GM18498 (cell line): ENCODE data around the gene USP40.

Experiments used
- ATAC-seq: cut with Tn5 transposase; IDR thresholded peaks from one replicate; pipeline ENCODE4 v1.9.1; 2021; ENCODE audit warnings: mild to moderate bottlenecking, moderate library complexity; ENCODE audit not compliant: unreplicated experiment

USP40 gene

DNA sequence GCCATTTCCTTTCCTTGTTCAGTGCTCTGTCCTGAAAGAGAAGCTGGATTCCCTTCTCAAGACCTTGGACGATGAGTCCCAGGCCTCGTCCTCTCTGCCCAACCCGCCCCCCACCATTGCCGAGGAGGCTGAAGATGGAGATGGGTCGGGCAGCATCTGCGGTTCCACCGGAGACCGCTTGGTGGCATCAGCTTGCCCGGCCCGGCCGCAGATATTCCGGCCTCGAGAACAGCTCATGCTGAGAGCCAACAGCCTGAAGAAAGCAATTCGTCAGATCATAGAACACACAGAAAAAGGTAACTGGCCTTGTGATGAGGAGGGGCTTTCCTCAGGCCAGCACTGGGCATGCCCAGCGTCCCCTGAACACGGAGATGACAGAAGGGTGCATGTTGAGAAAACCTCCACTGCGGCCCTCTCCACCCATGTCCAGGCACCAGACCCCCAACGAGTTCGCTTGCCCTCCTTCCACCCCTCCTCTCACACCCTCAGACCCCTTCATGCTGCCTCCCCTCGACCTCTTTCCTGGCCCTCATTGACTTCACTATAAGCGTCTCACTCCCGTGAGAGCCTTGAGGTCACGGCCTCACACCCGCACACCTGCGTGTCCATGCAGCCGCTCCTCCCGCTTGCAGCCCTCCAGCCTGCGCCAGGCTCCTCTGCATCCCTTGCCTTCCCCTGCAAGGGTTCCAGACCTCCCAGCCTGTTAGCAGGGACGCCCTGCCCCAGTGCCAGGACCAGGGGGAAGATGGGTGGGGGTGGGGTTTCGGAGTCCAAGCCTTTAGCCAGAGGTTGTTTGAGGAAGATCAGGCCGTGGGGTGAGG lies 117.3 kb downstream of the USP40 start:
- no peak for ATAC-seq

DNA sequence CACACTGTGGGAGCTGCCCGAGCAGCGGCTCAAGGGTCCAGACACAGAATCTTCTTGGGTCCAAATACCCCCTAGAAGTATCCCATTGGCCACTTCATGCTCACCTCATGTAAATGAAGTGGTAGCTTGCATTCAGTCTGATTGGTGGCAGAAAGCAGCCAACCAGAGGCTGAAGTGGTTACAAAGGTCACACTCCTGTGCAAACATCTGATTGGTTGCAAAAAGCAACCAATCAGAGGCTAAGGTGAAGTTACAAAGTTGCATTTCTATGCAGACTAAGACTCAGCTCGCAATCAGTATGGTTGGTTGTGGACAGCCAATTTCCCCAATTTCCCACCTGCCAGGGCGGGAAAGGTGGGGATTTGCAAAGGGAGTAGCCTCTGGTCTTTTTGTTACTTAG lies 118.0 kb downstream of the USP40 start:
- ATAC-seq = no peak

DNA sequence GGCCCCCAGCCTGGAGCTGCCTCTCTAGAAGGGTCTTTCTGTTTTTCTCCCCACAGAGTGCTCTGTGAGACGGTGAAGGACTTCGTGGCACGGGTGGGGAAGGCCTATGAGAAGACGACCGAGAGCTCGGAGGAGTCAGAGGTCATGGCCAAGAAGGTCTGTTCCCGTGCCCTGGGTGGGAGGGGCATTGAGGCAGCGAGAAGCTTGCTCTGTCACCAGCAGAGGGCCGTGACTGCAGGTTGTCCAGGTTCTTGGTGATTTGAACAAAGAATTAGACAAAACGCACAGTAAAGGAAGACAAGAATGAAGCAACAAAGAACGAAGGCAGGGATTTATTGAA lies 118.4 kb downstream of the USP40 start:
- ATAC-seq = no peak

- ATAC-seq = no peak
Measured at GRCh38 chr2:233447506-233448219, 118.9 kb downstream of the USP40 start.

GRCh38 chr2:233446606-233447305 lies 119.8 kb downstream of the USP40 start:
- ATAC-seq = no peak

- ATAC-seq = no peak
Measured at GRCh38 chr2:233446121-233446520, 120.5 kb downstream of the USP40 start.

DNA sequence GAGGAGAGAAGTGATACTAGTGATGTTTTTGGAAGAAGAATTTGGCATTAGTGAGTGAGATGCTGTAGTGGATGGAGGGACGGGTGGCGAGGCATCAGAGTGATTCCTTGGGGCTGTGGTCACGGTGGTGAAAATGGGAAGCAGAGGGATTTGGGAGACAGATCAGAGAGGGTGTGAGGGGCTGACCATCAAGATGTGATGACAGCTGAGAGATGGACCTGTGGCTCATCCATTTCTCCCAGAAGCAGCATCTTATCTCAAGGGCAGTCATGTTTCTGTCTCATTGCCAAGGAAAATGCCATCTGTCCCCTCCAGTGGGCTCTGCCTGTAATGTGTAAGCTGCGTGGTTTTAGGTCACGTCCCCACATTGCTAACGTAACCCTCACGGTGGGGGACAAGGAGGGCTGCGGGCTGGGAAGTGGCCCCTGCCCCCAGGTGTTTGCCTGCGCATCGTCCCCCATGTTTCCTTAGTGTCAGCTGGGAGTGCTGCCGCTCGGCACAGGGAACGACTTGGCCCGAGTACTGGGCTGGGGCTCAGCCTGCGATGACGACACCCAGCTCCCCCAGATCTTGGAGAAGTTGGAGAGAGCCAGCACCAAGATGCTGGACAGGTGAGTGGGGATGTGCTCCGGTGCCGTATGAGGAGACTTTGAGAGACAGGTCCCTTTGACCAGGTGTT lies 121.3 kb downstream of the USP40 start:
- ATAC-seq = no peak

DNA sequence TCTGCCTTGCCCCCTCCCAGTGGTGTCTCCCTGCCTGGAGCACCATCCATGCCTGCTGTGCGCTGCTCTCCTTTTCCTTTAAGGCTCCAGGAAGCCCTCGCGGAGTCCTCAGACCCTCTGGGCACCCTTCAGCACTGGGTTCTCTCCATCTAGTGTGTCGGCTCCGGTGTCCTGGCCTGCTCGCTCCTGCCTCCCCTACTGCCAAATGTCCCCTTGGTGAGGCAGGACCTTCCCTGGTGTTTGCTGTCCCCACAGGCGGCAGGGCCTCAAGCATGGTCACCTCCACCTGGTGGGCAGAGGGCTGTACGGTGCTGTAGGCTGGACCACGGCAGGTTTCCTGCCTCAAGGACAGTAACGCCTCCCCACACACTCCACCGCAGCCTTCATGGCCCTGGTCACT lies 122.1 kb downstream of the USP40 start:
- ATAC-seq = no peak

DNA sequence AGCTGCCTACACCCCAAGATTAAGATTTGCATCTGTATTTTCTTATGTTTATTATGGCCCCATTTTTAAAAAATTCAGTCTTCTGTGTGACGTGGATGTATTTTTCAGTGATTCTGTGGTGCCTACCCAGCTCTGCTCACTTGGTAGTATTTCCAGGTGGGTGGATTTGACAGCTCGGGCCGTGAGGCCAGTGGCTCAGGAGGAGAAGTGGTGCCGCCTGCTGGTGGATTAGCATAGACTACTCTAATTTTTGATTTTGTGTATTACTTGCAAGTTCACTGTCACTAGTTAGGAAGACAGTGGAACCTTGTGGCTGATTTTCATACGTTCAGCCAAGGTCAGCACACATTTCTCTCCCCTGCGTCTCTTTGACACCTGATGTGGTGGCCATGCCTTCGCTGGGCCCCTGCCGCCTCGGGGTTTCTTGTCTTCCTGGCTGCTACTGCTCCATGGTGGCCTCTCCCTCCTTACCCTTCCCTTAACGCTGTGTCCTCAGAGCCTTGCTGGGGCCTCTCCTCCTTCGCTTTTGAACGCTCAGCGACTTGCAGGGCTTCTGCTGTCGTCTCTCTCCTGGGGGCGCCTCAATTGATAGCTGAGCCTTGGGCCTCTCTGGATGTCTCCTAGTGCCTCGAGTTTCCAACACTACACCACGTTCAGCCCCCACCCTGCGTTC lies 122.9 kb downstream of the USP40 start:
- ATAC-seq = peak; percentile 55

GRCh38 chr2:233442028-233442310 lies 124.6 kb downstream of the USP40 start:
- ATAC-seq = no peak

DNA sequence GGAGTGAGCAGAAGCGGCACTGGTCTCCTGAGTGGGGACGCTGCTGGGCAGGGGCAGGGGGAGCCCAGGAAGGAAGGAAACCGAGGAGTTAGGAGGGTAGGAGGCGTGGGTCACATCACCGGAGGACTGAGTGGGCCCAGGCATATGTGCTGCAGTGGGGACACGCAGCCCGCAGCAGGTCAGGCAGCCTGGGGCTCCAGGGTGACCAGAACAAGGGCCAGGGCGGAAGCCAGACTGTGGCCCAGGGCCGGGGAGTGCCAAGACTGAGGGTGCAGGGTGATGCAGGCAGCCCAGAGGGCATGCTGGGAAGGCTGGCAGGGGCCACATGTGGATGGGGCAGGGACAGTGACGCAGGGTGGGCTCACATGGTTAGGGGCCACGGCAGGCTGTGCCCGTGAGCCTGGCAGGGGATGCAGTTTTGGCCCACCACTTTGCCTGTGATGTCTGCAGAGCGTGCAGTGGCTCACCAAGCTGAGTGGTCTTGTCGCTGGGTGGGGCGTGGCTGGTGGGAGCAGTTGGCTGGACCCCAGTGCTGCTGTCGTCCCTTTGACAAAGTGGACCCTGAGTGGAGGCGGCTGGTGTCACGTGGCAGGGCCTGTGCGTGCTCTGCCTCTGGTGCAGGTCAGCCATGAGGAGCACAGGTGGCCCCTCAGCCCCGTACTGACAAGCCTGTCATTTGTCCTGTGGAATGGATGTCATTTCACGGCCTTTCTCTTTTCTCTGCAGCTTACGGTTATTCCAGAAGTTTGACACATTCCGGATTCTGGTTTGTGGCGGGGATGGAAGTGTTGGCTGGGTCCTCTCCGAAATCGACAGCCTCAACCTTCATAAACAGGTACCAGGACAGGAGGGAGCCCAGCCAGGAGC lies 125.2 kb downstream of the USP40 start:
- no peak for ATAC-seq

DNA sequence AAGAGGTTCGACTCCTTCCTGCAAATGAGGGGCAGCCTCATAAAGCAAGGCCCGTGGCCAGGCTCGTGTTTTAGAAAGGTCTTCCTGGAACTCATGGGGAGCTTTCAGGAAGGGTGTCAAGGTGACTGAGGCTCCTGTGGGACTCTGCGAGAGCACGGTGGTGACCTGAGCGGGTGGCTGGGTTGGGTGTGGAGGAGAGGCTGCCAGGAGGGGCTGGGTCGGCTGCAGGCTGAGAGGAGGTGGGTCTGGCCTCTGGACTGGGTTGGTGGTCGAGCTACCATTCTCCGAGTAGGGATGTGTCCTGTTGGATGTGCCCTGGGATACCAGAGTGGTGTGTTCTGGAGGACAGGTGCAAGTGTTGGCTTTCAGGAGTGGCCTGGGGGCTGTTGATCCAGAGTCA lies 125.9 kb downstream of the USP40 start:
- ATAC-seq = no peak

DNA sequence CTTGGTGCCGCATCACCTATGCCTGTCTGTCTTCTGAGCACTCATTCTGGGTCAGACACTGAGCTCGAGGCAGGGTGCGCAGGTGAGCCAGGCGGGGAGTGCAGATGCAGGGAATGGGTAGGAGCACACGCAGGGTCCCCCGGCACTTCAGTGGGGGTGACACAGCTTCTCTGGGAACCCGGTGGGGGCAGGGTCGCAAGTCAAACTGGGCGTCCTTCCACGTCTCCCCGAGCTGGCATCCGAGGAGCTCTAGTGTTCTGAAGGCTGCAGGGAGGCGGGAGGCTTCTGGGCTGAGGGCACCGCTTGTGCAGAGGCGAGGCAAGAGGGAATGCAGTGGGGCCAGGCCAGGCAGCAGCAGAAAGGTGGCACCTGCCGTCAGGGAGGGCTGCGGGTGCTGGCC lies 126.3 kb downstream of the USP40 start:
- no peak for ATAC-seq

- ATAC-seq = no peak
Measured at GRCh38 chr2:233439191-233439590, 127.4 kb downstream of the USP40 start.

- no peak for ATAC-seq
Measured at GRCh38 chr2:233438573-233439147, 127.9 kb downstream of the USP40 start.

- ATAC-seq = no peak
Measured at GRCh38 chr2:233437439-233437955, 129.1 kb downstream of the USP40 start.

GRCh38 chr2:233436691-233437438 lies 129.7 kb downstream of the USP40 start:
- no peak for ATAC-seq

DNA sequence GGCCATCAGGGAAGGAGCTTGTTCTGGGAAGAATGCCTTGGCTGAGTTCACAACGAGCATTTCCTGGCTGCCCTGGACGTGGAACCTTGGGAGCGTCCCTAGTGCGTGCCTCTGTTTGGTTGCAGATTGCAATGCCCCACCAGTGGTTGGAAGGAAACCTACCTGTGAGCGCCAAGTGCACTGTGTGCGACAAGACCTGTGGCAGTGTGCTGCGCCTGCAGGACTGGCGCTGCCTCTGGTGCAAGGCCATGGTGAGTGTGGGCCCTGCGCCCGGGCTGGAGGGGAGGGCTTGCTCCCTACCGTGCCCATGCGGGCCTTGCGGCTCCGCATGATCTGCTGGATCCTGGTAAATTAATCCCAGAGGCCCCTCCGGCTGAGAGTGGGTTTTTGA lies 130.4 kb downstream of the USP40 start:
- ATAC-seq = no peak
